Panc1 (cell line): ENCODE data around the gene KCNAB1. TPM values are rescaled to one million over a fixed set of nuclear protein-coding genes. Genes with fewer than 3 reads are reported as not detected.

ENCODE experiments used
- ATAC-seq: fragments of 200-7000 bp; cut with Tn5 transposase; 2 replicates; pipeline ENCODE4 v1.9.1; 2020; ENCODE audit warnings: mild to moderate bottlenecking, moderate library complexity
- BruUV-seq: library from RNA; stranded (reverse); fragments of 400-500 nt; replicated peaks from 2 replicates; lab custom pipeline; 2021; lab: Mats Ljungman, UMichigan
- CTCF ChIA-PET: fragments of 300-600 bp; sonication (Branson Sonifier 250); formaldehyde crosslinking; loops from one replicate; lab custom pipeline; 2022; ENCODE audit warnings: antibody characterized with exemption; lab: Charles Lee
- POLR2A ChIA-PET: fragments of 300-600 bp; sonication (Branson Sonifier 250); formaldehyde crosslinking; loops from one replicate; lab custom pipeline; 2022; ENCODE audit warnings: antibody characterized with exemption; lab: Charles Lee
- DNase-seq: peaks from one replicate; pipeline ENCODE4 v3.0.0-alpha.2; 2010; ENCODE audit warnings: low read depth, low spot score
- H3K27ac ChIP-seq: 2 replicates; pipeline ENCODE4 v1.5.1; 2011; ENCODE audit warnings: mild to moderate bottlenecking, low read length, inconsistent platforms
- H3K27me3 ChIP-seq: fragments of 200-500 bp; sonication (Bioruptor generic); 2 replicates; pipeline ENCODE4 v1.6.0; 2014; ENCODE audit warnings: low read length, inconsistent platforms; ENCODE audit not compliant: control insufficient read depth, insufficient read depth
- H3K36me3 ChIP-seq: fragments of 200-500 bp; sonication (Bioruptor generic); 2 replicates; pipeline ENCODE4 v1.5.1; 2014; ENCODE audit warnings: inconsistent platforms, mild to moderate bottlenecking, low read length, moderate library complexity; ENCODE audit not compliant: control insufficient read depth, insufficient read depth
- H3K4me1 ChIP-seq: 2 replicates; pipeline ENCODE4 v1.5.1; 2011; ENCODE audit warnings: inconsistent platforms, mild to moderate bottlenecking, low read length, moderate library complexity; ENCODE audit not compliant: control insufficient read depth, insufficient read depth
- H3K4me3 ChIP-seq, 2 experiments: 2 replicates each; pipeline ENCODE4 v1.5.1; 2011 to 2012; ENCODE audit warnings: low read depth in 2 of 2, low read length in 2 of 2, mild to moderate bottlenecking in 2 of 2, inconsistent platforms in 1 of 2, moderate library complexity in 1 of 2
- H3K9me3 ChIP-seq: fragments of 200-500 bp; sonication (Bioruptor generic); 2 replicates; pipeline ENCODE4 v1.5.1; 2014; ENCODE audit warnings: low read depth, mild to moderate bottlenecking, inconsistent platforms, low read length, moderate library complexity; ENCODE audit not compliant: control insufficient read depth, insufficient read depth
- POLR2AphosphoS5 ChIP-seq: IDR thresholded peaks from 2 replicates; pipeline ENCODE4 v1.6.1; 2012; ENCODE audit warnings: mild to moderate bottlenecking, low read depth, low read length, moderate library complexity
- SIN3A ChIP-seq: IDR thresholded peaks from 2 replicates; pipeline ENCODE4 v1.6.1; 2012; ENCODE audit warnings: low read depth, mild to moderate bottlenecking, low read length, moderate library complexity, borderline replicate concordance; ENCODE audit not compliant: insufficient read depth
- TCF7L2 ChIP-seq: IDR thresholded peaks from 2 replicates; pipeline ENCODE4 v1.6.1; 2011; ENCODE audit warnings: mild to moderate bottlenecking, low read depth, low read length, inconsistent platforms
- in situ Hi-C: cut with HindIII; loops from 2 replicates; pipeline ENCODE4 v1.10.0; 2016; ENCODE audit warnings: low sequenced_read_pairs, low pct_unique_long_range_greater_than_20kb
- intact Hi-C: fragments of 100-400 bp; cut with micrococcal nuclease; formaldehyde crosslinking; loops from one replicate; pipeline ENCODE4 v1.10.0; 2022; ENCODE audit not compliant: unreplicated experiment
- total RNA-seq: library from RNA; stranded (reverse); gene quantifications from one replicate; pipeline ENCODE4 v1.2.1, GENCODE V29; 2021; ENCODE audit not compliant: unreplicated experiment
- TF ChIP-seq, protein P1 (sequence below), 2 experiments: IDR thresholded peaks; 2 replicates each; pipeline ENCODE4 v1.6.1; 2011 to 2012; ENCODE audit warnings: low read depth in 2 of 2, control low read depth in 1 of 2, low read length in 1 of 2, mild to moderate bottlenecking in 1 of 2, moderate library complexity in 1 of 2; ENCODE audit not compliant: insufficient read depth in 1 of 2
- TF ChIP-seq, protein P2 (sequence below): fragments of 450-650 bp; IDR thresholded peaks from 2 replicates; pipeline ENCODE4 v1.5.1; 2017; ENCODE audit warnings: mild to moderate bottlenecking

KCNAB1 gene
- total RNA-seq, 1 experiment from 2014 or later, result not detected

DNA sequence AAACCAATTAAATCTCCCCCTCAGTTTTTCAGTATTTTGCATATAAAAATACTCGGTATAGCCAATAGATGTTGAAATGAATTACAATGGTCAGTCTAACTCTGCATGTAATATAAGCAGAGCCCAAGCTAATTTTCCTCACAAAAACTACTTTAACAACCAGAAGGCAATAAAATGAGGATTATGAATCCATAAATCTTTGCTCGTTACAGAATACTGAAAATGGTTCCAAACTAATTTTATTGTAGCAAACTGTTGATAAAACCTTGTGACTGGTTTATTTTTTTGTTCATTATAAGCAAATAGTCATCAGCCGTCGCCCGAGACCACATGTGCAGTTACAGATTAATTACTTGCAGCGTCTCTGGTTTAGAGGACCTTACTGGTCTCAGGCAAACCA is 251.3 kb downstream of the KCNAB1 start:
- Histone ChIP-seq H3K27ac (no peak overlapping the region), H3K4me1 (no peaks in the 10 kb centered on the region), H3K36me3 (no peaks in the 10 kb centered on the region), H3K9me3 (no peaks in the 10 kb centered on the region), H3K4me3 (no peak overlapping the region), H3K27me3 (peaks cover 6% of the 10 kb centered on the region; the same call in 1 of the 2 replicates)
- ChIA-PET CTCF (no interaction called here), POLR2A (no interaction called here)
- ATAC-seq (no peak), DNase-seq (no peak)
- in situ Hi-C loops (no loop called here), intact Hi-C loops (no loop called here)
- no TSS peak for BruUV-seq
- TF ChIP-seq, protein P1, sequence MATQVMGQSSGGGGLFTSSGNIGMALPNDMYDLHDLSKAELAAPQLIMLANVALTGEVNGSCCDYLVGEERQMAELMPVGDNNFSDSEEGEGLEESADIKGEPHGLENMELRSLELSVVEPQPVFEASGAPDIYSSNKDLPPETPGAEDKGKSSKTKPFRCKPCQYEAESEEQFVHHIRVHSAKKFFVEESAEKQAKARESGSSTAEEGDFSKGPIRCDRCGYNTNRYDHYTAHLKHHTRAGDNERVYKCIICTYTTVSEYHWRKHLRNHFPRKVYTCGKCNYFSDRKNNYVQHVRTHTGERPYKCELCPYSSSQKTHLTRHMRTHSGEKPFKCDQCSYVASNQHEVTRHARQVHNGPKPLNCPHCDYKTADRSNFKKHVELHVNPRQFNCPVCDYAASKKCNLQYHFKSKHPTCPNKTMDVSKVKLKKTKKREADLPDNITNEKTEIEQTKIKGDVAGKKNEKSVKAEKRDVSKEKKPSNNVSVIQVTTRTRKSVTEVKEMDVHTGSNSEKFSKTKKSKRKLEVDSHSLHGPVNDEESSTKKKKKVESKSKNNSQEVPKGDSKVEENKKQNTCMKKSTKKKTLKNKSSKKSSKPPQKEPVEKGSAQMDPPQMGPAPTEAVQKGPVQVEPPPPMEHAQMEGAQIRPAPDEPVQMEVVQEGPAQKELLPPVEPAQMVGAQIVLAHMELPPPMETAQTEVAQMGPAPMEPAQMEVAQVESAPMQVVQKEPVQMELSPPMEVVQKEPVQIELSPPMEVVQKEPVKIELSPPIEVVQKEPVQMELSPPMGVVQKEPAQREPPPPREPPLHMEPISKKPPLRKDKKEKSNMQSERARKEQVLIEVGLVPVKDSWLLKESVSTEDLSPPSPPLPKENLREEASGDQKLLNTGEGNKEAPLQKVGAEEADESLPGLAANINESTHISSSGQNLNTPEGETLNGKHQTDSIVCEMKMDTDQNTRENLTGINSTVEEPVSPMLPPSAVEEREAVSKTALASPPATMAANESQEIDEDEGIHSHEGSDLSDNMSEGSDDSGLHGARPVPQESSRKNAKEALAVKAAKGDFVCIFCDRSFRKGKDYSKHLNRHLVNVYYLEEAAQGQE (IDR thresholded peaks at IDR 0.05; ENCODE audit: insufficient read depth in 1 of 2, low read depth in 2 of 2, low read length in 1 of 2), result no peak
- TF ChIP-seq POLR2AphosphoS5 (no peak), TCF7L2 (no peak), SIN3A (no peak)
- TF ChIP-seq, protein P2, sequence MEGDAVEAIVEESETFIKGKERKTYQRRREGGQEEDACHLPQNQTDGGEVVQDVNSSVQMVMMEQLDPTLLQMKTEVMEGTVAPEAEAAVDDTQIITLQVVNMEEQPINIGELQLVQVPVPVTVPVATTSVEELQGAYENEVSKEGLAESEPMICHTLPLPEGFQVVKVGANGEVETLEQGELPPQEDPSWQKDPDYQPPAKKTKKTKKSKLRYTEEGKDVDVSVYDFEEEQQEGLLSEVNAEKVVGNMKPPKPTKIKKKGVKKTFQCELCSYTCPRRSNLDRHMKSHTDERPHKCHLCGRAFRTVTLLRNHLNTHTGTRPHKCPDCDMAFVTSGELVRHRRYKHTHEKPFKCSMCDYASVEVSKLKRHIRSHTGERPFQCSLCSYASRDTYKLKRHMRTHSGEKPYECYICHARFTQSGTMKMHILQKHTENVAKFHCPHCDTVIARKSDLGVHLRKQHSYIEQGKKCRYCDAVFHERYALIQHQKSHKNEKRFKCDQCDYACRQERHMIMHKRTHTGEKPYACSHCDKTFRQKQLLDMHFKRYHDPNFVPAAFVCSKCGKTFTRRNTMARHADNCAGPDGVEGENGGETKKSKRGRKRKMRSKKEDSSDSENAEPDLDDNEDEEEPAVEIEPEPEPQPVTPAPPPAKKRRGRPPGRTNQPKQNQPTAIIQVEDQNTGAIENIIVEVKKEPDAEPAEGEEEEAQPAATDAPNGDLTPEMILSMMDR, result no peak

DNA sequence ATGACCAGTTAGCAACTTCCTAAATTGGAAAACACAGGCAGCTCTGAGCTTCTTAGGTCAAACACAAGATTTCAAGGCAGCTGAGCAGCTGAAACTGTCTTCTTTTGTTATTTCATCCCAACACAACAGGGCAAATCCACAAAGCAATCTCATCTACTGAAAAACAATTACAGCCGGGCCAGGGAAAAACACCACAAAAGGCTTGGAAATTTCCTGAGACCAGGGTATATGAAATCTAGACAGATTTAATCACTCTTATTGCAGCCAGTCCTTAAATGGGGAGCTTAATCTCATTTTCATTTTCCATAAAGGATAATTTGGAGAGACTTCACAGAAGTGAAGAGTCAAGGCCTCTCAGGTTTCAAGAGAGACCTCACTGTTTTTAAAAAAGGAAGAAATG is 252.7 kb downstream of the KCNAB1 start:
- Histone ChIP-seq H3K4me1 (no peaks in the 10 kb centered on the region), H3K36me3 (no peaks in the 10 kb centered on the region), H3K9me3 (no peaks in the 10 kb centered on the region), H3K27me3 (peaks cover 2% of the 10 kb centered on the region; the same call in 1 of the 2 replicates), H3K27ac (no peak overlapping the region), H3K4me3 (no peak overlapping the region)
- intact Hi-C loops, result no loop called here
- POLR2A ChIA-PET, result no interaction called here
- in situ Hi-C loops, result no loop called here
- BruUV-seq, result no TSS peak
- CTCF ChIA-PET, result interaction anchor here (0.6 kb wide), 1 partner anchor 9 kb away, joined by 3 read pairs; no protein-coding TSS in a partner anchor
- no peak for TF ChIP-seq SIN3A
- TF ChIP-seq, protein P1 (IDR thresholded peaks at IDR 0.05; ENCODE audit: insufficient read depth in 1 of 2, low read depth in 2 of 2, low read length in 1 of 2), result no peak
- TF ChIP-seq POLR2AphosphoS5, result no peak
- TF ChIP-seq, protein P2, result no peak
- no peak for TF ChIP-seq TCF7L2
- DNase-seq (no peak), ATAC-seq (no peak)
